Adrenal gland (tissue), 5 donors: ENCODE results near the gene CCDC27.

Experiments
- POLR2A ChIP-seq, 2 donors: fragments of 450-650 bp; IDR thresholded peaks; one replicate each; pipeline ENCODE4 v1.6.1; 2017; ENCODE audit warnings: antibody characterized with exemption in 2 of 2, mild to moderate bottlenecking in 2 of 2, moderate library complexity in 1 of 2
- TF ChIP-seq, protein P1 (sequence below), 6 experiments: fragments of 450-650 bp in 4 of 6; fragments of 200-600 bp in 2 of 6; sonication (generic) in 1 of 6; IDR thresholded peaks; 1 replicate in 5 of 6; 2 replicates in 1 of 6; pipeline versions ENCODE4 v1.5.1 to v1.8.0; 2016 to 2021; ENCODE audit warnings: antibody characterized with exemption in 6 of 6, mild to moderate bottlenecking in 2 of 6, moderate library complexity in 1 of 6
- donor health status: DM: no; HTN: no; CAD: no.

DNA sequence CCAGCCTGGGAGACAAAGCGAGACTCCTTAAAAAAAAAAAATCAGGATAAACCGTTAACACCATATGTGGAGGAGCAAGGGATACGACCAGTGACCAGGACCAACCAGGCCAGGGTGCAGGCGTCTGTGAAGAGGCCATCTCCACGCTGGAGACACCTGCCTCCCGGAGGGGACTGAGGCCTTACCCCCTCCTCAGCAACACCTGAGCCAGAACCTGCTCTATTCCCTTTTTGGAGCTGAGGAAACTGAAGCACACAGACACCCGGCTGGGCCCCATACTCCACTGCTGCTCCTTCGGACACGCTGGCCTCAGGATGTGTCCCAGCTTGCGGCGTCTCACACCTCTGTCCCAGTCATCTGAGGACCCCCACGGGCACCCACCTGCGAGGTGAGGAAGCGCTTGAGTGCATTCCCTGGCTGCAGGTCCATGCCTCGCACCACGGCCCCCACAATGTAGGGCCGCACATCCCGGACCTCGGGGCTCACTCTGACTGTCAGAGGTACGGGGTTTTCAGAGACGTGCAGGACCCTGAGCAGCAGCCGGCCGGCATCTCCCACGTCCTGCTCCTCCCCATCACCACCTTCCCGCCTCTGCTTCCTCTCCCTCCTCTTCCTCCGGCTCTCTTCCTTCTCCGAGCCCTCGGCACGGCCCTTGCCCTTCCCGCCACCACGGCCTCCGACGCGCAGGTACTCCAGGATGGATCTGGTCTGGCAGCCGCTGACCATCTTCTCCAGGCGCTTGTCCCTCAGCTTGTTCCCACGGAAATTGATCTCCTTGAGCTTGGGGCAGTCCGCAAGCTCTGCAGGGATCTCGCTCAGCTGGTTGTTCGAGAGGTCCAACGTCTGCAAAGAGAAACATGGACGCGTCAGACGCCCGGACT, 34.5 kb downstream of the CCDC27 start:
- TF ChIP-seq, protein P1, sequence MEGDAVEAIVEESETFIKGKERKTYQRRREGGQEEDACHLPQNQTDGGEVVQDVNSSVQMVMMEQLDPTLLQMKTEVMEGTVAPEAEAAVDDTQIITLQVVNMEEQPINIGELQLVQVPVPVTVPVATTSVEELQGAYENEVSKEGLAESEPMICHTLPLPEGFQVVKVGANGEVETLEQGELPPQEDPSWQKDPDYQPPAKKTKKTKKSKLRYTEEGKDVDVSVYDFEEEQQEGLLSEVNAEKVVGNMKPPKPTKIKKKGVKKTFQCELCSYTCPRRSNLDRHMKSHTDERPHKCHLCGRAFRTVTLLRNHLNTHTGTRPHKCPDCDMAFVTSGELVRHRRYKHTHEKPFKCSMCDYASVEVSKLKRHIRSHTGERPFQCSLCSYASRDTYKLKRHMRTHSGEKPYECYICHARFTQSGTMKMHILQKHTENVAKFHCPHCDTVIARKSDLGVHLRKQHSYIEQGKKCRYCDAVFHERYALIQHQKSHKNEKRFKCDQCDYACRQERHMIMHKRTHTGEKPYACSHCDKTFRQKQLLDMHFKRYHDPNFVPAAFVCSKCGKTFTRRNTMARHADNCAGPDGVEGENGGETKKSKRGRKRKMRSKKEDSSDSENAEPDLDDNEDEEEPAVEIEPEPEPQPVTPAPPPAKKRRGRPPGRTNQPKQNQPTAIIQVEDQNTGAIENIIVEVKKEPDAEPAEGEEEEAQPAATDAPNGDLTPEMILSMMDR (IDR thresholded peaks at IDR 0.05), result no peak
- no peak for TF ChIP-seq POLR2A (IDR thresholded peaks at IDR 0.05)
